Measurements from ENCODE around the gene NR0B1. TPM values are rescaled to one million over a fixed set of nuclear protein-coding genes. Genes with fewer than 3 reads are reported as not detected.

The NR0B1 gene
- 10 to 100 TPM in 1 of 2 donors, 1 to 10 TPM in 1; 9.6 to 15.2 TPM for total RNA-seq
- 2.0 TPM for polyA plus RNA-seq (2013, experiment 1 of 2)
- polyA plus RNA-seq (2013, experiment 2 of 2), result 4.8 TPM
- long read RNA-seq, experiment 1, partial matches to known transcripts, result 0 of 4 reads
- long read RNA-seq, experiment 1, other reads (novel, unspliced or antisense), result 0 of 4 reads
- long read RNA-seq, experiment 2, transcript NR0B1-202 (2 exons, 2,021 nt), result major isoform, 8 of 9 reads
- long read RNA-seq, experiment 2, partial matches to known transcripts, result 0 of 9 reads
- long read RNA-seq, experiment 2, other reads (novel, unspliced or antisense), result 1 of 9 reads
- long read RNA-seq, experiment 3, transcript NR0B1-202 (2 exons, 2,021 nt), result major isoform, 102 of 106 reads
- long read RNA-seq, experiment 3, partial matches to known transcripts, result 0 of 106 reads
- long read RNA-seq, experiment 3, other reads (novel, unspliced or antisense), result 3 of 106 reads
- long read RNA-seq, experiment 4, transcript NR0B1-202 (2 exons, 2,021 nt), result major isoform, 9 of 9 reads
- long read RNA-seq, experiment 4, partial matches to known transcripts, result 0 of 9 reads
- long read RNA-seq, experiment 4, other reads (novel, unspliced or antisense), result 0 of 9 reads

GRCh38 chrX:30309139-30309571, at the start of gene NR0B1:
Gene NR0B1 (minus strand): TSS chrX:30309390. CDS start chrX:30309363, 27 bp downstream.
- no peak within 1 kb of the TSS for H3K27ac Mint-ChIP-seq
- WGBS, 2 experiments (ENCODE audit: insufficient coverage in 1 of 2, insufficient read length in 1 of 2), result 4% methylated on average over 43 of the region's 46 CpGs; no CpG with 5 or more reads in 1 of the 2 experiments
- Histone ChIP-seq H3K4me1 (ENCODE audit: control insufficient read depth, insufficient read depth, low read length) (no peaks in the 10 kb centered on the region), H3K9me3 (ENCODE audit: control insufficient read depth, low read length) (no peaks in the 10 kb centered on the region), H3K27me3 (ENCODE audit: control insufficient read depth, insufficient read depth, low read length, poor library complexity, severe bottlenecking) (peaks cover 17% of the 10 kb centered on the region), H3K36me3 (ENCODE audit: control insufficient read depth, insufficient read depth, low read length) (peaks cover 9% of the 10 kb centered on the region), H3K27ac (ENCODE audit: low read depth, low read length) (no peak within 1 kb of the TSS), H3K4me3 (ENCODE audit: low read length) (peak within 1 kb of the TSS; percentile 87), H3K9ac (ENCODE audit: extremely low read depth, low read length, poor library complexity, severe bottlenecking) (peak within 1 kb of the TSS; percentile 30)
- no peak for TF ChIP-seq CTCF (conservative IDR thresholded peaks at IDR 0.05)
- H3K4me3 Mint-ChIP-seq, result peak within 1 kb of the TSS; percentile 69
- H3K36me3 Mint-ChIP-seq (ENCODE audit: low read depth), result peaks cover 9% of the 10 kb centered on the region
- H3K9me3 Mint-ChIP-seq, result no peaks in the 10 kb centered on the region
- H3K4me1 Mint-ChIP-seq, result peaks cover 9% of the 10 kb centered on the region
- H3K27me3 Mint-ChIP-seq (ENCODE audit: insufficient read depth), result peaks cover 46% of the 10 kb centered on the region
- peak; percentile 71 for DNase-seq

DNA sequence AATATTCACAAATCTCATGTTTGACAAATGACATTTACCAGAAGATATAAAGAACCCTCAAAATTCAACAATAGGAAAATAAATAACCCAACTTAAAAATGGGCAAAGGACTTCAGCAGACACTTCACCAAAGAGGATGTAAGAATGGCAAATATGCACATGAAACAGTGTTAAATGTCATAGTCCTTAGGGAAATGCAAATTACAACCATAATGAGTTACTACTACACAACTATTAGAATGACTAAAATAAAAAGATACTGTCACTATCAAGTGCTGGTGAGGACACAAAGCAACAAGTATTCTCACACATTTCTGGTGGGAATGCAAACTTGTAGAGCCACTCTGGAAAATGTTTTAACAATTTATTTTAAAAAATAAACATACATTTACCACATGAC, 40.8 kb upstream of the NR0B1 start:
- H3K27me3 ChIP-seq (ENCODE audit: control insufficient read depth, insufficient read depth, low read length, poor library complexity, severe bottlenecking), result no peaks in the 10 kb centered on the region
- peaks cover 10% of the 10 kb centered on the region for H3K9me3 ChIP-seq (ENCODE audit: control insufficient read depth, low read length)
- no peak overlapping the region for H3K4me3 ChIP-seq (ENCODE audit: low read length)
- H3K27ac Mint-ChIP-seq, result no peak overlapping the region
- H3K36me3 Mint-ChIP-seq (ENCODE audit: low read depth), result peaks cover 3% of the 10 kb centered on the region
- no peak overlapping the region for H3K9ac ChIP-seq (ENCODE audit: extremely low read depth, low read length, poor library complexity, severe bottlenecking)
- DNase-seq, result no peak
- no peak for TF ChIP-seq CTCF (conservative IDR thresholded peaks at IDR 0.05)
- peaks cover 2% of the 10 kb centered on the region for H3K27me3 Mint-ChIP-seq (ENCODE audit: insufficient read depth)
- H3K4me1 ChIP-seq (ENCODE audit: control insufficient read depth, insufficient read depth, low read length), result no peaks in the 10 kb centered on the region
- no peaks in the 10 kb centered on the region for H3K4me1 Mint-ChIP-seq
- H3K36me3 ChIP-seq (ENCODE audit: control insufficient read depth, insufficient read depth, low read length), result no peaks in the 10 kb centered on the region
- no peak overlapping the region for H3K27ac ChIP-seq (ENCODE audit: low read depth, low read length)
- no peak overlapping the region for H3K4me3 Mint-ChIP-seq
- peaks cover 28% of the 10 kb centered on the region for H3K9me3 Mint-ChIP-seq

GRCh38 chrX:30343206-30343605, 34.0 kb upstream of the NR0B1 start:
- no peaks in the 10 kb centered on the region for H3K27me3 Mint-ChIP-seq (ENCODE audit: insufficient read depth)
- no peaks in the 10 kb centered on the region for H3K36me3 Mint-ChIP-seq (ENCODE audit: low read depth)
- DNase-seq, result peak; percentile 67
- Histone ChIP-seq H3K9me3 (ENCODE audit: control insufficient read depth, low read length) (no peaks in the 10 kb centered on the region), H3K4me3 (ENCODE audit: low read length) (no peak overlapping the region), H3K27ac (ENCODE audit: low read depth, low read length) (no peak overlapping the region), H3K4me1 (ENCODE audit: control insufficient read depth, insufficient read depth, low read length) (no peaks in the 10 kb centered on the region), H3K27me3 (ENCODE audit: control insufficient read depth, insufficient read depth, low read length, poor library complexity, severe bottlenecking) (no peaks in the 10 kb centered on the region), H3K9ac (ENCODE audit: extremely low read depth, low read length, poor library complexity, severe bottlenecking) (no peak overlapping the region), H3K36me3 (ENCODE audit: control insufficient read depth, insufficient read depth, low read length) (no peaks in the 10 kb centered on the region)
- H3K27ac Mint-ChIP-seq, result no peak overlapping the region
- peak; percentile 73 for TF ChIP-seq CTCF (conservative IDR thresholded peaks at IDR 0.05)
- H3K4me3 Mint-ChIP-seq, result no peak overlapping the region
- H3K4me1 Mint-ChIP-seq, result no peaks in the 10 kb centered on the region
- peaks cover 6% of the 10 kb centered on the region for H3K9me3 Mint-ChIP-seq
- 60 to 64% methylated on average over 1 to 3 of the region's 4 CpGs for WGBS, 2 experiments (ENCODE audit: insufficient coverage in 1 of 2, insufficient read length in 1 of 2)

All from endodermal cell (in vitro differentiated cells).